Neural cell (in vitro differentiated cells): ENCODE data around the gene TMPRSS2. TPM values are rescaled to one million over a fixed set of nuclear protein-coding genes. Genes with fewer than 3 reads are reported as not detected.

Source experiments
- H2AFZ ChIP-seq: fragments of 200-600, 300-800 bp; sonication (generic), shearing (Covaris generic); 2 replicates; pipeline ENCODE4 v1.6.0; 2014; ENCODE audit warnings: low read depth, mild to moderate bottlenecking, antibody characterized with exemption, low read length, moderate library complexity
- H3F3A ChIP-seq: fragments of 200-600 bp; shearing (Covaris generic); 2 replicates; pipeline ENCODE4 v1.6.1; 2016; ENCODE audit warnings: mild to moderate bottlenecking, moderate library complexity, mixed read lengths, antibody characterized with exemption, low read length; ENCODE audit not compliant: insufficient read depth, poor library complexity, severe bottlenecking
- H3K27ac ChIP-seq: fragments of 200-600, 300-800 bp; sonication (generic), shearing (Covaris generic); 2 replicates; pipeline ENCODE4 v1.5.1; 2014; ENCODE audit warnings: mild to moderate bottlenecking, low read length, moderate library complexity
- H3K27me3 ChIP-seq: fragments of 300-800, 200-600 bp; sonication (generic), shearing (Covaris generic); 2 replicates; pipeline ENCODE4 v1.6.0; 2014; ENCODE audit warnings: mild to moderate bottlenecking, low read depth, low read length, moderate library complexity; ENCODE audit not compliant: insufficient read depth
- H3K36me3 ChIP-seq: fragments of 300-800, 200-600 bp; sonication (generic), shearing (Covaris generic); 2 replicates; pipeline ENCODE4 v1.5.1; 2014; ENCODE audit warnings: mild to moderate bottlenecking, antibody characterized with exemption, low read length, moderate library complexity; ENCODE audit not compliant: insufficient read depth
- H3K4me2 ChIP-seq: fragments of 300-800, 200-600 bp; sonication (generic), shearing (Covaris generic); 2 replicates; pipeline ENCODE4 v1.6.0; 2014; ENCODE audit warnings: mild to moderate bottlenecking, low read length
- H3K4me3 ChIP-seq: fragments of 300-800, 200-600 bp; sonication (generic), shearing (Covaris generic); 2 replicates; pipeline ENCODE4 v1.5.1; 2014; ENCODE audit warnings: mild to moderate bottlenecking, low read length, moderate library complexity
- H3K79me2 ChIP-seq: fragments of 200-600 bp; shearing (Covaris generic); replicated peaks from 2 replicates; pipeline ENCODE4 v1.6.0; 2014; ENCODE audit warnings: mild to moderate bottlenecking, low read length, moderate library complexity; ENCODE audit not compliant: insufficient read depth
- H3K9ac ChIP-seq: fragments of 300-800, 200-600 bp; sonication (generic), shearing (Covaris generic); 2 replicates; pipeline ENCODE4 v1.6.1; 2016; ENCODE audit warnings: mild to moderate bottlenecking, low read length, mixed read lengths
- H3K9me2 ChIP-seq: fragments of 200-600 bp; shearing (Covaris generic); 2 replicates; pipeline ENCODE4 v1.6.1; 2016; ENCODE audit warnings: mild to moderate bottlenecking, low read length, mixed read lengths; ENCODE audit not compliant: insufficient read depth
- H3K9me3 ChIP-seq: fragments of 200-600, 300-800 bp; sonication (generic), shearing (Covaris generic); 2 replicates; pipeline ENCODE4 v1.6.1; 2016; ENCODE audit warnings: mild to moderate bottlenecking, mixed run types, low read length, moderate library complexity, mixed read lengths
- H4K20me1 ChIP-seq: fragments of 200-600 bp; shearing (Covaris generic); 2 replicates; pipeline ENCODE4 v1.6.1; 2016; ENCODE audit warnings: mild to moderate bottlenecking, mixed run types; ENCODE audit not compliant: insufficient read depth
- CTCF ChIP-seq: fragments of 450-650 bp; IDR thresholded peaks from 2 replicates; pipeline ENCODE4 v1.5.1; 2014; ENCODE audit warnings: antibody characterized with exemption, mild to moderate bottlenecking, moderate library complexity; ENCODE audit not compliant: poor library complexity, severe bottlenecking
- EP300 ChIP-seq: fragments of 450-650 bp; conservative IDR thresholded peaks from 2 replicates; pipeline ENCODE4 v1.6.1; 2014; ENCODE audit warnings: antibody characterized with exemption, mild to moderate bottlenecking, moderate library complexity; ENCODE audit not compliant: poor library complexity, severe bottlenecking
- EZH2 ChIP-seq: fragments of 200-600, 300-800 bp; shearing (Covaris generic), sonication (generic); IDR thresholded peaks from 2 replicates; pipeline ENCODE4 v1.6.1; 2014; ENCODE audit warnings: antibody characterized with exemption, low read length, borderline replicate concordance, mild to moderate bottlenecking; ENCODE audit not compliant: insufficient read depth, poor library complexity, severe bottlenecking
- MXI1 ChIP-seq: fragments of 450-650 bp; conservative IDR thresholded peaks from 2 replicates; pipeline ENCODE4 v1.6.1; 2014; ENCODE audit warnings: antibody characterized with exemption, mild to moderate bottlenecking; ENCODE audit not compliant: poor library complexity, severe bottlenecking
- POLR2AphosphoS5 ChIP-seq: IDR thresholded peaks from 2 replicates; pipeline ENCODE4 v1.6.1; 2012
- RAD21 ChIP-seq: fragments of 450-650 bp; conservative IDR thresholded peaks from 2 replicates; pipeline ENCODE4 v1.6.1; 2014; ENCODE audit warnings: antibody characterized with exemption, mild to moderate bottlenecking, moderate library complexity
- REST ChIP-seq: IDR thresholded peaks from 2 replicates; pipeline ENCODE4 v1.6.1; 2012; ENCODE audit warnings: borderline replicate concordance
- SMC3 ChIP-seq: fragments of 450-650 bp; conservative IDR thresholded peaks from 2 replicates; pipeline ENCODE4 v1.6.1; 2014; ENCODE audit warnings: antibody characterized with exemption, mild to moderate bottlenecking, moderate library complexity; ENCODE audit not compliant: poor library complexity
- TAF1 ChIP-seq: IDR thresholded peaks from 2 replicates; pipeline ENCODE4 v1.6.1; 2012; ENCODE audit warnings: low read depth
- polyA plus RNA-seq: library from polyadenylated mRNA; depleted of rRNA; stranded (reverse); fragments of >200 nt; gene quantifications from 2 replicates; pipeline ENCODE4 v1.2.3, GENCODE V29; 2014

TMPRSS2 gene
- polyA plus RNA-seq, 1 donor from 2014 or later, result not detected

GRCh38 chr21:41419921-41420862, 87.8 kb downstream of the TMPRSS2 start:
- H3K9me3 ChIP-seq, result no peaks in the 10 kb centered on the region
- H3K79me2 ChIP-seq, result no peaks in the 10 kb centered on the region
- no peaks in the 10 kb centered on the region for H3F3A ChIP-seq
- no peak overlapping the region for H3K9ac ChIP-seq
- no peak overlapping the region for H2AFZ ChIP-seq
- H4K20me1 ChIP-seq, result no peaks in the 10 kb centered on the region
- no peak overlapping the region for H3K27ac ChIP-seq
- no peaks in the 10 kb centered on the region for H3K9me2 ChIP-seq
- H3K4me3 ChIP-seq, result peak overlapping the region; percentile 53
- H3K4me2 ChIP-seq, result no peak overlapping the region
- H3K36me3 ChIP-seq, result no peaks in the 10 kb centered on the region
- TF ChIP-seq REST, result no peak
- TF ChIP-seq SMC3, result no peak
- TF ChIP-seq CTCF, result no peak
- TF ChIP-seq RAD21, result no peak
- no peak for TF ChIP-seq EZH2
- no peak for TF ChIP-seq EP300
- no peak for TF ChIP-seq TAF1
- TF ChIP-seq MXI1, result no peak
- no peak for TF ChIP-seq POLR2AphosphoS5
- H3K27me3 ChIP-seq, result peaks cover 2% of the 10 kb centered on the region

GRCh38 chr21:41418956-41419680, 88.8 kb downstream of the TMPRSS2 start:
- H3K4me3 ChIP-seq, result no peak overlapping the region
- H3K27ac ChIP-seq, result no peak overlapping the region
- H3K4me2 ChIP-seq, result no peak overlapping the region
- TF ChIP-seq MXI1 (no peak), POLR2AphosphoS5 (no peak), CTCF (no peak), TAF1 (no peak)
- H3K9me3 ChIP-seq, result no peaks in the 10 kb centered on the region
- H4K20me1 ChIP-seq, result no peaks in the 10 kb centered on the region
- no peaks in the 10 kb centered on the region for H3K9me2 ChIP-seq
- H3K27me3 ChIP-seq, result peaks cover 2% of the 10 kb centered on the region
- no peaks in the 10 kb centered on the region for H3F3A ChIP-seq
- H3K9ac ChIP-seq, result no peak overlapping the region
- no peaks in the 10 kb centered on the region for H3K36me3 ChIP-seq
- no peaks in the 10 kb centered on the region for H3K79me2 ChIP-seq
- no peak overlapping the region for H2AFZ ChIP-seq
